K562 (cell line): ENCODE data around the gene IRF3. TPM values are rescaled to one million over a fixed set of nuclear protein-coding genes. Genes with fewer than 3 reads are reported as not detected.

ENCODE experiments used
- ATAC-seq: fragments of 200-7000 bp; cut with Tn5 transposase; 3 replicates; pipeline ENCODE4 v1.9.1; 2020; ENCODE audit warnings: moderate library complexity
- BruUV-seq: library from RNA; stranded (reverse); fragments of 400-500 nt; replicated peaks from 2 replicates; lab custom pipeline; 2021; lab: Mats Ljungman, UMichigan
- CTCF ChIA-PET: fragments of 300-600 bp; formaldehyde crosslinking; extraction: SDS; loops from one replicate; lab custom pipeline; 2021; ENCODE audit warnings: low intra/inter-chr PET ratio; lab: Yijun Ruan, JAX
- POLR2A ChIA-PET: fragments of 300-600, 350-650 bp; sonication (Branson Sonifier 250); formaldehyde crosslinking; extraction: SDS; loops from one replicate; lab custom pipeline; 2021; ENCODE audit warnings: antibody characterized with exemption, inconsistent platforms; lab: Yijun Ruan, JAX
- DNase-seq, 4 experiments: peaks; one replicate each; pipeline versions ENCODE4 v3.0.0 to v3.0.0-alpha.2; 2011 to 2018; ENCODE audit warnings: low spot score in 3 of 4, mixed read lengths in 3 of 4; ENCODE audit errors: extremely low read depth in 1 of 4
- FAIRE-seq: peaks from 2 replicates; lab custom pipeline; 2011; peaks lifted over from hg19 to GRCh38; lab: Jason Lieb, UNC
- H2AFZ ChIP-seq: 2 replicates; pipeline ENCODE4 v1.6.0; 2011; ENCODE audit warnings: low read depth, low read length, control low read depth, inconsistent platforms
- H3K27ac ChIP-seq: fragments of 200-600 bp; 3 replicates; pipeline ENCODE4 v1.8.0; 2011; ENCODE audit warnings: low read depth, mild to moderate bottlenecking, control low read depth, inconsistent platforms, low read length, moderate library complexity, mixed read lengths; ENCODE audit errors: extremely low read depth
- H3K27me3 ChIP-seq, 2 experiments: fragments of 300-600 bp in 1 of 2; 2 replicates in 1 of 2; 3 replicates in 1 of 2; pipeline versions ENCODE4 v1.6.0 to v1.8.0; 2011; ENCODE audit warnings: inconsistent platforms in 2 of 2, low read length in 2 of 2, mild to moderate bottlenecking in 1 of 2, mixed read lengths in 1 of 2, moderate library complexity in 1 of 2; ENCODE audit not compliant: control insufficient read depth in 2 of 2, insufficient read depth in 2 of 2
- H3K36me3 ChIP-seq: fragments of 300-600 bp; 3 replicates; pipeline ENCODE4 v1.8.0; 2011; ENCODE audit warnings: mild to moderate bottlenecking, low read length, inconsistent platforms; ENCODE audit not compliant: control insufficient read depth, insufficient read depth
- H3K4me1 ChIP-seq, 2 experiments: fragments of 200-600 bp in 1 of 2; replicated peaks in 1 of 2; 2 replicates in 1 of 2; 3 replicates in 1 of 2; pipeline versions ENCODE4 v1.5.1 to v1.8.0; 2011; ENCODE audit warnings: inconsistent platforms in 2 of 2, low read length in 2 of 2, mild to moderate bottlenecking in 1 of 2, mixed read lengths in 1 of 2, moderate library complexity in 1 of 2; ENCODE audit not compliant: control insufficient read depth in 2 of 2, insufficient read depth in 2 of 2
- H3K4me2 ChIP-seq: 2 replicates; pipeline ENCODE4 v1.6.1; 2011; ENCODE audit warnings: low read length, control low read depth, inconsistent platforms, mixed read lengths; ENCODE audit not compliant: insufficient read depth
- H3K4me3 ChIP-seq: fragments of 200-600 bp; sonication (generic), shearing (Covaris generic); 2 replicates; pipeline ENCODE4 v1.5.1; 2016; ENCODE audit warnings: control low read depth, inconsistent platforms
- H3K79me2 ChIP-seq: fragments of 200-600 bp; 3 replicates; pipeline ENCODE4 v1.8.0; 2011; ENCODE audit warnings: low read length, inconsistent platforms; ENCODE audit not compliant: control insufficient read depth, insufficient read depth
- H3K9ac ChIP-seq, 2 experiments: 2 replicates each; pipeline versions ENCODE4 v1.6.0 to v1.6.1; 2011; ENCODE audit warnings: low read depth in 2 of 2, low read length in 2 of 2, control low read depth in 1 of 2, inconsistent platforms in 1 of 2, mild to moderate bottlenecking in 1 of 2, mixed read lengths in 1 of 2; ENCODE audit not compliant: insufficient read depth in 1 of 2
- H3K9me1 ChIP-seq: one replicate; pipeline ENCODE4 v1.6.0; 2011; ENCODE audit warnings: inconsistent platforms, mild to moderate bottlenecking, low read length, moderate library complexity; ENCODE audit not compliant: control insufficient read depth, insufficient read depth
- H3K9me3 ChIP-seq: replicated peaks from 2 replicates; pipeline ENCODE4 v1.5.1; 2011; ENCODE audit warnings: low read depth, low read length, inconsistent platforms; ENCODE audit not compliant: control insufficient read depth, insufficient read depth
- H4K20me1 ChIP-seq: replicated peaks from 2 replicates; pipeline ENCODE4 v1.6.1; 2011; ENCODE audit warnings: low read length, inconsistent platforms, mixed read lengths; ENCODE audit not compliant: control insufficient read depth, insufficient read depth
- HSF4 ChIP-seq: fragments of 250-450 bp; sonication (Bioruptor Pico); IDR thresholded peaks from 2 replicates; pipeline ENCODE4 v2.1.2; 2022; ENCODE audit warnings: mild to moderate bottlenecking, moderate library complexity, borderline replicate concordance
- ZKSCAN8 ChIP-seq: fragments of 200-800 bp; sonication (Bioruptor generic); IDR thresholded peaks from 2 replicates; pipeline ENCODE4 v1.6.1; 2016; ENCODE audit warnings: missing genetic modification characterization, missing compliant biosample characterization
- whole genome bisulfite sequencing: fragments of 100-300 bp; shearing (Covaris generic); methylation state at CpG from one replicate; pipeline ENCODE4 v1.1.6; 2016; ENCODE audit warnings: low coverage, mixed read lengths; ENCODE audit not compliant: insufficient coverage; ENCODE audit errors: missing lambda C conversion rate; 5-methylcytosine and 5-hydroxymethylcytosine counted together
- in situ Hi-C: fragments of 300-500 bp; cut with MboI; formaldehyde crosslinking; loops from 4 replicates; pipeline ENCODE4 v1.15.0; 2018; ENCODE audit warnings: inconsistent platforms, mixed read lengths
- intact Hi-C: fragments of 100-400 bp; cut with micrococcal nuclease; formaldehyde crosslinking; loops from 2 replicates; pipeline ENCODE4 v1.14.2; 2022
- polyA plus RNA-seq, 8 experiments: library from polyadenylated mRNA; depleted of rRNA in 4 of 8; stranded (reverse) in 5 of 8; unstranded in 3 of 8; fragments of >200 nt; fragmentation: Nextera tagmentation in 2 of 8; fragmentation: Illumina TruSeq in 1 of 8; extraction: Ambion mirVana in 2 of 8; extraction: Trizol in 1 of 8; gene quantifications; 2 replicates each; pipeline versions ENCODE4 v1.2.1 to v1.2.3, GENCODE V29; 2011 to 2014; ENCODE audit warnings: inconsistent platforms in 1 of 8, missing spikeins in 1 of 8
- total RNA-seq, 7 experiments: library from RNA; depleted of rRNA in 6 of 7; stranded (reverse); fragments of >200 nt in 6 of 7; fragmentation: Illumina TruSeq in 2 of 7; extraction: Trizol in 2 of 7; gene quantifications; 2 replicates each; pipeline versions ENCODE4 v1.2.1 to v1.2.3, GENCODE V29; 2011 to 2021; ENCODE audit warnings: low replicate concordance in 1 of 7
- TF ChIP-seq, protein P1 (sequence below): fragments of 450-650 bp; IDR thresholded peaks from 2 replicates; pipeline ENCODE4 v1.7.1; 2018; ENCODE audit warnings: mild to moderate bottlenecking, low read depth; ENCODE audit not compliant: partially characterized antibody

The IRF3 gene
- total and polyA plus RNA-seq, 9 of the 15 experiments (the other 6 are each of a cell fraction or from before 2014, with no cell fraction given): 7.5 to 145 (median 65.4) TPM

DNA sequence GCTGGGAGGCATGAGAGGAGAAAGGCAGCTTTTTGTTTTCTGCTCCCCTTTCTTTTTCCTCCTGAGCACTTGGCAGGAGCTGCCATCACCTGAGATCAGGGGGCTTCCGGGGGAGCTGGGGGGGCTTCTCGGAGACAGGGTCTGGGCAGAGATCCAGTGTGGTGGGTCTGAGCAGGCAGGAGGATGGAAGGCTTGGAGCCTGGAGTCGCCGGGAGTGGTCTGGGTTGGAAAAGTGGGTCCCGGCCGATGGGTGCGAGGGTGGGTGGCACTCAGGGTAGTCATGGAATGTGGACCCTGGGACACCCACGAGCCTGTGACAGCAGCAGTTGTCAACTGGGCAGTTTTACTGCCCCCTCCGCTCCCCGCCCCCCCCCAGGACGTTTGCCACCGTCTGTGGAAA lies 21.5 kb upstream of the IRF3 start:
- Histone ChIP-seq H3K79me2 (peaks cover 3% of the 10 kb centered on the region; the same call in 2 of the 3 replicates), H3K36me3 (peaks cover 72% of the 10 kb centered on the region), H3K9ac (no peak overlapping the region), H2AFZ (no peak overlapping the region), H4K20me1 (no peaks in the 10 kb centered on the region; the same call in 1 of the 2 replicates), H3K4me3 (no peak overlapping the region), H3K4me1 (peaks cover 0 to 70% of the 10 kb centered on the region in 2 experiments; a peak in 2 of 5 replicates), H3K27me3 (no peaks in the 10 kb centered on the region), H3K9me3 (no peaks in the 10 kb centered on the region), H3K9me1 (no peaks in the 10 kb centered on the region), H3K27ac (no peak overlapping the region), H3K4me2 (no peak overlapping the region)
- ChIA-PET CTCF (no interaction called here), POLR2A (interaction anchor here (0.6 to 1.9 kb wide), 2 partner anchors 11 to 178 kb away, joined by 3 to 9 read pairs; partner anchors contain the start of gene PRMT1)
- WGBS: 91% methylated on average over 7 of the region's 12 CpGs
- in situ Hi-C loops: no loop called here
- intact Hi-C loops: no loop called here
- TF ChIP-seq, protein P1, sequence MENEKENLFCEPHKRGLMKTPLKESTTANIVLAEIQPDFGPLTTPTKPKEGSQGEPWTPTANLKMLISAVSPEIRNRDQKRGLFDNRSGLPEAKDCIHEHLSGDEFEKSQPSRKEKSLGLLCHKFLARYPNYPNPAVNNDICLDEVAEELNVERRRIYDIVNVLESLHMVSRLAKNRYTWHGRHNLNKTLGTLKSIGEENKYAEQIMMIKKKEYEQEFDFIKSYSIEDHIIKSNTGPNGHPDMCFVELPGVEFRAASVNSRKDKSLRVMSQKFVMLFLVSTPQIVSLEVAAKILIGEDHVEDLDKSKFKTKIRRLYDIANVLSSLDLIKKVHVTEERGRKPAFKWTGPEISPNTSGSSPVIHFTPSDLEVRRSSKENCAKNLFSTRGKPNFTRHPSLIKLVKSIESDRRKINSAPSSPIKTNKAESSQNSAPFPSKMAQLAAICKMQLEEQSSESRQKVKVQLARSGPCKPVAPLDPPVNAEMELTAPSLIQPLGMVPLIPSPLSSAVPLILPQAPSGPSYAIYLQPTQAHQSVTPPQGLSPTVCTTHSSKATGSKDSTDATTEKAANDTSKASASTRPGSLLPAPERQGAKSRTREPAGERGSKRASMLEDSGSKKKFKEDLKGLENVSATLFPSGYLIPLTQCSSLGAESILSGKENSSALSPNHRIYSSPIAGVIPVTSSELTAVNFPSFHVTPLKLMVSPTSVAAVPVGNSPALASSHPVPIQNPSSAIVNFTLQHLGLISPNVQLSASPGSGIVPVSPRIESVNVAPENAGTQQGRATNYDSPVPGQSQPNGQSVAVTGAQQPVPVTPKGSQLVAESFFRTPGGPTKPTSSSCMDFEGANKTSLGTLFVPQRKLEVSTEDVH: no peak
- TF ChIP-seq ZKSCAN8 (CRISPR knock-in tag) (no peak), HSF4 (no peak)
- BruUV-seq: no TSS peak
- FAIRE-seq (no peak), DNase-seq (no peak), ATAC-seq (no peak)
